HG03442 (cell line): ENCODE data around the gene MSLN.
A peak's percentile ranks its signal among the peaks of the same experiment; 100 is the strongest.
"Not testable (repeated sequence)": the region's sequence is repeated elsewhere in the genome, so short reads cannot be mapped to it uniquely, and the experiment has no call there.

ENCODE experiments used
- ATAC-seq: cut with Tn5 transposase; IDR thresholded peaks from one replicate; pipeline ENCODE4 v1.9.1; 2021; ENCODE audit warnings: mild to moderate bottlenecking, moderate library complexity; ENCODE audit not compliant: unreplicated experiment

The MSLN gene

GRCh38 chr16:772959-773358 is 12.4 kb downstream of the MSLN start:
- no peak for ATAC-seq

- ATAC-seq, result no peak
Observed at GRCh38 chr16:774086-775001, 13.8 kb downstream of the MSLN start.

GRCh38 chr16:775236-775796 is 14.8 kb downstream of the MSLN start:
- no peak for ATAC-seq

- ATAC-seq, result not testable (repeated sequence)
Observed at GRCh38 chr16:776298-776697, 15.8 kb downstream of the MSLN start.

GRCh38 chr16:776824-777223 is 16.3 kb downstream of the MSLN start:
- no peak for ATAC-seq

- no peak for ATAC-seq
Observed at GRCh38 chr16:777826-778225, 17.3 kb downstream of the MSLN start.

- no peak for ATAC-seq
Observed at GRCh38 chr16:778447-778846, 17.9 kb downstream of the MSLN start.

GRCh38 chr16:778909-779527 is 18.5 kb downstream of the MSLN start:
- ATAC-seq, result no peak

GRCh38 chr16:779561-779960 is 19.0 kb downstream of the MSLN start:
- ATAC-seq, result no peak

- ATAC-seq, result no peak
Observed at GRCh38 chr16:780296-780695, 19.8 kb downstream of the MSLN start.

GRCh38 chr16:781346-782010 is 20.9 kb downstream of the MSLN start:
- no peak for ATAC-seq

- no peak for ATAC-seq
Observed at GRCh38 chr16:782258-782657, 21.7 kb downstream of the MSLN start.

GRCh38 chr16:782766-783403 is 22.4 kb downstream of the MSLN start:
- ATAC-seq, result no peak

- ATAC-seq, result no peak
Observed at GRCh38 chr16:783404-784161, 23.0 kb downstream of the MSLN start.

GRCh38 chr16:784431-784830 is 23.9 kb downstream of the MSLN start:
- ATAC-seq, result no peak

- ATAC-seq, result no peak
Observed at GRCh38 chr16:785563-786535, 25.3 kb downstream of the MSLN start.

GRCh38 chr16:787321-787966 is 26.9 kb downstream of the MSLN start:
- ATAC-seq, result no peak

- peak; percentile 22 for ATAC-seq
Observed at GRCh38 chr16:787978-788398, 27.5 kb downstream of the MSLN start, which contains the start of gene RPUSD1. TSS of gene RPUSD1 (minus strand) at chr16:788381. CDS start at chr16:787737, 644 bp downstream.
